ENCODE data around the gene ATP6V0E2.
"Not testable (repeated sequence)": the region's sequence is repeated elsewhere in the genome, so short reads cannot be mapped to it uniquely, and the experiment has no call there.

The ATP6V0E2 gene

DNA sequence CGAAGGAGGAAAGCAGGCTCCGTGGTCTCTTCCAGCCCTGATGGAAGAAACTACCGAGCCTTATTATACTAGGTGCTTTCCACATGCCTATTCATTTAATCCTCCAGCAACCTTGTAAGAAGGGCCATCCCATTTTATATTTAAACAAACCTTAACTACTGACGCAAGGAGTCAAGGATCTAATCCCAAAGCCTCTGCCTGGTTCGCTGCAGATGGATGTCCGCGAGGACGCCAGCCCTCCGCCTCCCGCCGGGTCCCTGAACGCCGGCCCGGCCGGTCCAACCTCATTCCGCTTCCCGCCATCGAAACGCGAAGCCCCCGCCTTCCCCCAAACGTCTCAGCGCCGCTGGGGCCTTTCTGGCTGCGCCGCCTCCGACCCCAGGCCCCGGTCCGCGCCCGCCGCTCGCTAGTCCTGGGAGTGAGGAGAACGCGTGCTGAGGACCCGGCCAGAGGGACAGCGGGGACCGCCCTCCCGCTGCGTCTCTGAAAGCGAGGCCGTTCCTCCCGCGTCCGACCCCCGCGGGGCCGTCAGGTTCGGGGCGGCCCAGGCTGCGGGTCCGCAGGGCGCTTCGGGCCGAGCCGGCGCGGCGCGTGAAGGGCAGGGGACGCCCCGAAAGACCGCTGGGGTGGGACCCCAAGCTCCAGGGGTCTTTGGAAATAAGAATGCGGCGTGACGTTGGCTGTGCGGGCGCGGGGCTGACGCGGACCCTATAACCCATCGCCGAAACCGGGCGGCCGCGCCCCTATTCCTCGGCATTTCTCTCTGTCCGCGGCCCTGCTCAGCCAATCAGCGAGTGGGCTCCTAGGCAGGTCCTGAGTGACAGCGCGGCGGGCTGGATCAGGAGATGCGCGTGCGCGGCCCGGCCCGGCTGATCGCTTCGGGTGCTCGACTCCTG is at the start of gene ATP6V0E2:
ATP6V0E2 (plus strand) TSS at position 896 of the 896 bp plus-strand sequence. CDS start 97 bp downstream, outside the sequence.
- Mint-ChIP-seq H3K36me3 (ENCODE audit: low read depth) (peaks cover 67% of the 10 kb centered on the region), H3K27ac (peak within 1 kb of the TSS; percentile 94), H3K9me3 (no peaks in the 10 kb centered on the region), H3K4me1 (ENCODE audit: low read depth) (peaks cover 85% of the 10 kb centered on the region), H3K4me3 (peak within 1 kb of the TSS; percentile 82), H3K27me3 (no peaks in the 10 kb centered on the region)
- peak; percentile 94 for DNase-seq

DNA sequence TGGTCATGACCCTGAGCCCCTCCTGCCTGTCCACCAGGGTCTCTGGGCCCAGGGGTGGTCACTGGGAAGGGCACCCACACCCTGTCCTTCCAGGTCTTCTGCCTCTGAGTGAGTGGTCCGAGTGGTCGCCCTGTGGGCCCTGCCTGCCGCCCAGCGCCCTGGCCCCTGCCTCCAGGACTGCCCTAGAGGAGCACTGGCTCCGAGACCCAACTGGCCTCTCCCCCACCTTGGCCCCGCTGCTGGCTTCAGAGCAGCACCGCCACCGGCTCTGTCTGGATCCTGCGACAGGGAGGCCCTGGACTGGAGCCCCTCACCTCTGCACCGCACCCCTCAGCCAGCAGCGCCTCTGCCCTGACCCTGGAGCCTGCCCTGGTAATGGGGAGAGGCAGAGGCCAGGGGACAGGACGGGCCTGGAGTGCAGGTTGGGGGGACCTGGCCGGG is 49.4 kb upstream of the ATP6V0E2 start:
- Mint-ChIP-seq H3K9me3 (no peaks in the 10 kb centered on the region), H3K27ac (no peak overlapping the region), H3K4me1 (ENCODE audit: low read depth) (no peaks in the 10 kb centered on the region), H3K36me3 (ENCODE audit: low read depth) (no peaks in the 10 kb centered on the region), H3K27me3 (no peaks in the 10 kb centered on the region), H3K4me3 (no peak overlapping the region)
- no peak for DNase-seq

DNA sequence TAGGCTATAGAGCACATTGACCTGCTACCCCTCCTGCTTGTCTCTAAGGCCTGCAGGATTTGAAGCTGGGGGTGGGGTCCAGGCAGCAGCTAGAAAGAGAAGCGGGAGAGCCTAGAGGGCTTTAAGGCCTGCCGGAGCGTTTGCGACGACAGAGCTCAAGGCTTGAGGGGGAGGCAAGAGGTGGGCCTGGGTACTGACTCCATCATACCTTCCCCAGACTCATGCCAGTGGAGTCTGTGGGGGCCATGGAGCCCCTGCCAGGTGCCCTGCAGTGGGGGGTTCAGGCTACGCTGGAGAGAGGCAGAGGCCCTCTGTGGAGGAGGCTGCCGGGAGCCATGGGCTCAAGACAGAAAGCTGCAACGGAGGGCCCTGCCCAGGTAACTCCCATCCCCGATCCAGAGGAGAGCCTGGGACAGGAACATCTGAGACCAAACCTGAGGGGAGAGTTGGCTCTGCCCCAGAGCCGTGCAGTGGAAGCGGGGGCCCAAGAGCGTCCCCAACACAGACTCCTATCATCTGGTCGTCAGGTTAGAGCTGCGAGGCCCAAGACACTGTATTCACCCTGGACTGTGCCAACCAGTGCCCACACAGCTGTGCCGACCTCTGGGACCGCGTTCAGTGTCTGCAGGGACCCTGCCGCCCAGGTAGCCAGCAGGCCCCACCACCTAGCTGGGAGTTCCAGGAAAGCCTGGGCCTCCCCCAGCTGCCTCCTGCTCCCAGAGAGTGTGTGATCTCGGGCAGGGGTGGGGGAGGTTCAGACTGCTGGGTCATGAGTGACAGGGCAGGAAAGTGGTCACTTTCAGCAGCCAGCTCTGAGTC is 48.8 kb upstream of the ATP6V0E2 start:
- Mint-ChIP-seq H3K9me3 (no peaks in the 10 kb centered on the region), H3K4me3 (no peak overlapping the region), H3K36me3 (ENCODE audit: low read depth) (no peaks in the 10 kb centered on the region), H3K27ac (no peak overlapping the region), H3K27me3 (no peaks in the 10 kb centered on the region), H3K4me1 (ENCODE audit: low read depth) (no peaks in the 10 kb centered on the region)
- no peak for DNase-seq

DNA sequence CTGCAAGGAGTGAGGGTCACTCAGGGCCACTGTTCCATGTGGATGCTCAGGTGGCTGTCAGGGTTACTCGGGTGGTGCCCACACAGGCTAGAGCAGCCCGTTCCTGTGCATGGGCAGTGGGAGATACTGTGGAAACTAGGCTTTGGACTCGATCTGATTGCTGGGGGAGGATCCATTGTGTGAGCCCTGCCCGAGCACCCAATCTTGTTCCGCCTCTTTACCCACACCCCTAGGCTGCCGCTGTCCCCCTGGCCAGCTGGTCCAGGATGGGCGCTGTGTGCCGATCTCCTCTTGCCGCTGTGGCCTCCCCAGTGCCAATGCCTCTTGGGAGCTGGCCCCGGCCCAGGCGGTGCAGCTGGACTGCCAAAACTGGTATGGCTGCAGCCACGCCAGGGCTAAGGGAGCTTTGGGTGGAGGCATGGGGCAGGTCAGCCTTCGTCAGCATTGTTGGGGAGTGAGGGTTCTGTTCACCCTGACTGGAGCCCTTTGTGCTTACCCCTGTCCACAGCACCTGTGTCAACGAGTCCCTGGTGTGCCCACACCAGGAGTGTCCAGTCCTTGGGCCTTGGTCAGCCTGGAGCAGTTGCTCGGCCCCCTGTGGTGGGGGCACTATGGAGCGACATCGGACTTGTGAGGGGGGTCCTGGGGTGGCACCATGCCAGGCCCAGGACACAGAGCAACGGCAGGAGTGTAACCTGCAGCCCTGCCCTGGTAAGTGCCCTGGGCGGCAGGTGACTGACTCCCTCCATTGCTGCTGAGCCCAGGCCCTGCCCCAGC is 48.0 kb upstream of the ATP6V0E2 start:
- no peaks in the 10 kb centered on the region for H3K36me3 Mint-ChIP-seq (ENCODE audit: low read depth)
- H3K9me3 Mint-ChIP-seq, result no peaks in the 10 kb centered on the region
- no peak overlapping the region for H3K4me3 Mint-ChIP-seq
- no peak overlapping the region for H3K27ac Mint-ChIP-seq
- DNase-seq, result no peak
- H3K27me3 Mint-ChIP-seq, result no peaks in the 10 kb centered on the region
- no peaks in the 10 kb centered on the region for H3K4me1 Mint-ChIP-seq (ENCODE audit: low read depth)

DNA sequence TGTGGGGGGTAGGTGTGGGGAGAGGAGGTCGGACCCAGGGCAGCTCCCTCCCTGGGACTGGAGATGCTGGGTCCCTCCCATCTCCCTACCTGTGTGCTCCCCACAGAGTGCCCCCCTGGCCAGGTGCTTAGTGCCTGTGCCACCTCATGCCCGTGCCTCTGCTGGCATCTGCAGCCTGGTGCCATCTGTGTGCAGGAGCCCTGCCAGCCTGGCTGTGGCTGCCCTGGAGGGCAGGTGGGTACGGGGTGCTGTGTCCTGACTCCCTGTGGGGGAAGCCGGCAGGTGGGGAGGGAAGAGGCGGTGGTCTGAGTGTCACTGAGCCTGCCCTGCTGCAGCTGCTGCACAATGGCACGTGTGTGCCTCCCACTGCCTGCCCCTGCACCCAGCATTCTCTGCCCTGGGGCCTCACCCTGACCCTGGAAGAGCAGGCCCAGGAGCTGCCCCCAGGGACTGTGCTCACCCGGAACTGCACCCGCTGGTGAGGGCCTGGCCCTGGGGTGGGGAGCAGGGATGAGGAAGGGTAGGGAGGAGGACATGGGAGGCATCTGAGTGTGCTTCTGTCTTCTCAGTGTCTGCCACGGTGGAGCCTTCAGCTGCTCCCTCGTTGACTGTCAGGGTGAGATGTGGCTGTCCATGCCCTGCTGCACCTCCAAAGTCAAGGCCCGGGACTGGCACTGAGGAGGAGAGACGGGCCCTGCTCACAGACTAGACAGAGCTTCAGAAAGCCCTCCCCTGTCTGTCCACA is 47.3 kb upstream of the ATP6V0E2 start:
- no peak for DNase-seq
- Mint-ChIP-seq H3K36me3 (ENCODE audit: low read depth) (no peaks in the 10 kb centered on the region), H3K27ac (no peak overlapping the region), H3K4me1 (ENCODE audit: low read depth) (no peaks in the 10 kb centered on the region), H3K9me3 (no peaks in the 10 kb centered on the region), H3K4me3 (no peak overlapping the region), H3K27me3 (peaks cover under 1% of the 10 kb centered on the region)

DNA sequence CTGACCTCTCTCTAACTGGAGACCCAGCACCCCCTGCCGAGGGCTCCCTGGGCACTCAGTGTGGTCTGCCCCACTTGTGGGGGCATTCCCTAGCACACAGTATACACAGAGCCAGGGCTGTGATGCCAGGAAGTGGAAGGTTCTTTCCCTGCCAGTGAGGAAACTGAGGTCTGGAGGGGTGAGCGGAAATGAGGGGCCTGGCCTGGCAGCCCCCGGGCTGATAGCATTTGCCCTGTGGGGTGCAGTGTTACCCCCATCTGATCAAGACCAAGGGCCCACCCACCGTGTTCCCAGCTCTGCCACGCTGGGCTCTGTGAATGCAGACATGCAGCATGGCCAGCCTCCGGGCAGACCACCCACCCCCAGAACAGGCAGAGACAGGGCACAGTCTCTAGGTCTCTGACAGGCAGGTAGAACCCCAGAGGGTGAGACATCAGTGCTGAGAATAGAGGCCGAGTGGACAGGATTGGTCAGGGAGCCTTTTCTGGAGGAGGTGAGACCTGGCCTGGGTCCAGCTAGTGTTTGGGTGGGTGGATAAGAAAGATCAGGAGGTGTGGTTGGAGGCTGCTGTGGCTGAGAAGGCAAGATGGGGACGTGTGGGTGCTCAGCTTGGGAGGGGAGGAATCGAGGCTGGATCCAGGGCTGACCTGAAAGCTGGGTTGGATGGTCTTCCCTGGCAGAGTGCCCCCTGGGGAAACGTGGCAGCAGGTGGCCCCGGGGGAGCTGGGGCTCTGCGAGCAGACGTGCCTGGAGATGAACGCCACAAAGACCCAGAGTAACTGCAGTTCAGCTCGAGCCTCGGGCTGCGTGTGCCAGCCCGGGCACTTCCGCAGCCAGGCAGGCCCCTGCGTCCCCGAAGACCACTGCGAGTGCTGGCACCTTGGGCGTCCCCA is 46.4 kb upstream of the ATP6V0E2 start:
- DNase-seq, result no peak
- Mint-ChIP-seq H3K9me3 (no peaks in the 10 kb centered on the region), H3K27me3 (peaks cover 4% of the 10 kb centered on the region), H3K36me3 (ENCODE audit: low read depth) (no peaks in the 10 kb centered on the region), H3K4me1 (ENCODE audit: low read depth) (no peaks in the 10 kb centered on the region), H3K27ac (no peak overlapping the region), H3K4me3 (no peak overlapping the region)

DNA sequence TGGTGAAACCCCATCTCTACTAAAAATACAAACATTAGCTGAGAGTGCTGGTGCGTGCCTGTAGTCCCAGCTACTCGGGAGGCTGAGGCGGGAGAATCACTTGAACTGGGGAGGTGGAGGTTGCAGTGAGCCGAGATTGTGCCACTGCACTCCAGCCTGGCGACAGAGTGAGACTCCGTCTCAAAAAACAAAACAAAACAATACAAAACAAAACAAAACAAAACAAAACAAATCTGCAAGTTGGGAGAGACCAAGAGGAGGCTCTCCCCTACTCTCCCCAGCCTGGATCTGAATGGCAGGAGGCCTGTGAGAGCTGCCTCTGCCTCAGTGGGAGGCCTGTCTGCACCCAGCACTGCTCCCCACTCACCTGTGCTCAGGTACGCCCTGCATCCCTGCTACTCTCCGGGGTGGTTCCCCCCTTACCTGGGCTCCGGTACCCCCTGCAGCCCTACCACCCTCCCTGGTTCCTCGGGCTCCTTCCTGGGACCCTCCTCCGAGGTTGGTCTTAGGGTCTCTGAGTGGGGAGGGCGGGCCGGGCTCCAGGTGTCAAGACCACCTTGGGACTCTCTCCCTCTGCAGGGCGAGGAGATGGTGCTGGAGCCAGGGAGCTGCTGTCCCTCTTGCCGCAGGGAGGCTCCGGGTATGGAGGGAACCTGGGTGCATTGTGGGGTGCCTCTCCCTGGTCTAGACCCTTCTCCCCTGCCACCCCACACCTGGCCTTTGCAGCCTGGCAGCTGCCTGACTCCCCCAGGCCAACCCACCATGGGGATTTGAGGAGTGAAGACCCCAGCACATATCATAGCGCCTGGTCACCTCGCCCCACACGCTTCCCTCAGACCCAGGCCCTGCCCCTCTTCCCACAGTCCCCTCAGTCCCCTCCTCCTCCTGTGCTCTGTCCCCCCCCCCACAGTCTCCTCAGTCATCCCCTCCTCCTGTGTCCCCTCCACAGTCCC is 45.1 kb upstream of the ATP6V0E2 start:
- Mint-ChIP-seq H3K36me3 (ENCODE audit: low read depth) (no peaks in the 10 kb centered on the region), H3K9me3 (no peaks in the 10 kb centered on the region), H3K27ac (no peak overlapping the region), H3K27me3 (peaks cover 4% of the 10 kb centered on the region), H3K4me3 (no peak overlapping the region), H3K4me1 (ENCODE audit: low read depth) (no peaks in the 10 kb centered on the region)
- DNase-seq, result no peak

DNA sequence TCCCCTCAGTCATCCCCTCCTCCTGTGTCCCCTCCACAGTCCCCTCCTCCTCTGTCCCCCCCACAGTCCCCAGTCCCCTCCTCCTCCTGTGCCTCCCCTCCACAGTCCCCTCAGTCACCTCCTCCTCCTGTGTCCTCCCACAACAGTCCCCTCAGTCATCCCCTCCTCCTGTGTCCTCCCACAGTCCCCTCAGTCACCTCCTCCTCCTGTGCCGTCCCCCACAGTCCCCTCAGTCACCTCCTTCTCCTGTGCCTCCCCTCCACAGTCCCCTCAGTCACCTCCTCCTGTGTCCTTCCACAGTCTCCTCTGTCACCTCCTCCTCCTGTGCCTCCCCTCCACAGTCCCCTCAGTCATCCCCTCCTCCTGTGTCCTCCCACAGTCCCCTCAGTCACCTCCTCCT is 43.2 kb upstream of the ATP6V0E2 start:
- not testable (repeated sequence) for DNase-seq; H3K27ac Mint-ChIP-seq; H3K4me1 Mint-ChIP-seq (ENCODE audit: low read depth); H3K27me3 Mint-ChIP-seq; H3K4me3 Mint-ChIP-seq; H3K9me3 Mint-ChIP-seq; H3K36me3 Mint-ChIP-seq (ENCODE audit: low read depth)

DNA sequence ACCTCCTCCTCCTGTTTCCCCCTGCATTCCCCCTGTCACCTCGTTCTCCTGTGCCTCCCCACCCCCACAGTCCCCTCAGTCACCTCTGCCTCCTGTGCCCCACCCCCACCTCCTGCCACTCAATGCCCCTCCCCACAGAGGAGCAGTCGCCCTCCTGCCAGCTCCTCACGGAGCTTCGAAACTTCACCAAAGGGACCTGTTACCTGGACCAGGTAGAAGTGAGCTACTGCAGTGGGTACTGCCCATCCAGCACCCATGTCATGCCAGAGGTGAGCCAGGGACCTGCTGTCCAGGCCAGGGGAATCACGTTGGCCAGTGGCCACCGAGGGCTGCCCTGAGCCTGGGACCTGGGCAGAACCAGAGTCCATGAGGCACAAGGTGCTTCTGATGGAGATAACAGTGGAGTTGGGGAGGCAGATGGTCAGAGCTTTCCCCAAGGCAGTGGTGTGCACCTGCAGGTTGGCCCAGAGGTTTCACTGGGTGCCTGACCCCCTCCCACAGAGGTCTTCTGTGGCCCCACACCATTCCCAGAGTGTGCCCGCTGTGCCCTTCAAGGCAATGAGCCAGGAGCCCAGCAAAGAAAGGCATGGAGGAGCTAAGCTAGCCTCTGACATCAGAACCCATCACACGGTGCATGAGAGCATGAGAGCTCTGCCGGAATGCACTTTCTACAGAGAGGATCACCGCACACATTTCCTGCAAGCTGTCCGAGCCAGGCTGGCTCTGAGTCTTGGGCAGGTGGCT is 42.6 kb upstream of the ATP6V0E2 start:
- Mint-ChIP-seq H3K36me3 (ENCODE audit: low read depth) (no peaks in the 10 kb centered on the region), H3K27ac (no peak overlapping the region), H3K4me1 (ENCODE audit: low read depth) (no peaks in the 10 kb centered on the region), H3K4me3 (no peak overlapping the region), H3K9me3 (no peaks in the 10 kb centered on the region), H3K27me3 (peaks cover 4% of the 10 kb centered on the region)
- DNase-seq, result no peak

DNA sequence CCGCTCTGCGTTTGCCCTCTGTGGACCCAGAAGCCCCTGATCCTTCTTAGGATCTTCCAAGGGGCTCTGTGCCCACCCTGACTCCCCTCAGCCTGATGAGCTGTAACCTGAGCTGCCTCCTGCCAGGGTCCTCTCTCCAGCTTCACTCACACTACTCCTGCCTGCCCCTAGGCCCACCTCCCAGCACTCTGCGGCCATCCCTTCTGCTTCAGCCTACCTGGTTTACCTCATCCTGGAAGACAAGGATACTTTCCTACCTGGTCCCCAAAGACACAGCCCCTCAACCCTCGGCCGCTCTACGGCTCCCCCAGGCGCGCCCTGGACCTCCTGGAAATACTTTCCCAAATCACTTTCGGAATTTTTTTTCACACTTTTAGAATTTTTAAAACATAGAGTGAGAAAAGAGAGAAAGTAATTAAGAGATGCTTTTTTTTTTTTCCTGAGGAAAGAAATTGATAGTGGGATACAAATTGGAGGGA is 42.0 kb upstream of the ATP6V0E2 start:
- no peaks in the 10 kb centered on the region for H3K36me3 Mint-ChIP-seq (ENCODE audit: low read depth)

DNA sequence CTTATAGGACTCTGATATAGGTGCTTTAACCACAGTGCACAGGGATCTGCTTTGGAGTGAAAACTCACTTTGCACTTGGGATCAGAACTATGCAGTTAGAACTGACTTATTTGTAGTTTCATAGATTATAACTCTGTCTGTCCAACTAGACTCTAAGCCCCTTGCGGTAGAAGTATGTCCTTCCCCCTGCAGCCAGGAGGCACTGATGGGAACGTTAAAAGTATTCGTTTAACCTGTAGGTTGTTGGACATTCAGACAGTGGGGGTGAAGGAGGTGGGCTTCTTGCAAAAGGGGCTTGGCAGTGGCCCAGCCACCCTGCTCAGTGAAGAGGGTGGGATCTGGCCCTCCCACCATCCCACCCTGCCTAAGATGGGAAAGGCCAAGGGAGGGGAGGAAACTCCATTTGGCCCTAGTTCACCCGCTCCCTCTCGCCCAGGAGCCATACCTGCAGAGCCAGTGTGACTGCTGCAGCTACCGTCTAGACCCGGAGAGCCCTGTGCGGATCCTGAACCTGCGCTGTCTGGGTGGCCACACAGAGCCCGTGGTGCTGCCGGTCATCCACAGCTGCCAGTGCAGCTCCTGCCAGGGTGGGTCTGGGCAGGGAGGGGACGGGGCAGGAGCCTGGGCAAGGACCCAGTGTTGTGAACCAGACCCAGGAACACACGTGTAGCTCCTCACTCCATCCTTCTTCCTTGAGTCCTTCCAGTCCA is 41.3 kb upstream of the ATP6V0E2 start:
- Mint-ChIP-seq H3K27ac (no peak overlapping the region), H3K36me3 (ENCODE audit: low read depth) (no peaks in the 10 kb centered on the region), H3K27me3 (peaks cover 4% of the 10 kb centered on the region), H3K9me3 (no peaks in the 10 kb centered on the region), H3K4me3 (no peak overlapping the region), H3K4me1 (ENCODE audit: low read depth) (peaks cover under 1% of the 10 kb centered on the region)
- DNase-seq, result no peak

More for the DNA sequence above, 42.0 kb upstream of the ATP6V0E2 start:
- Mint-ChIP-seq H3K4me1 (ENCODE audit: low read depth) (no peaks in the 10 kb centered on the region), H3K27ac (no peak overlapping the region), H3K9me3 (no peaks in the 10 kb centered on the region), H3K27me3 (peaks cover 4% of the 10 kb centered on the region), H3K4me3 (no peak overlapping the region)
- DNase-seq, result no peak

Data from activated T-cell treated with anti-CD3 and anti-CD28 coated beads, Interleukin-2, amount 50 U/mL, for 24 hours (primary cell).